ENCODE data around the gene TNKS1BP1.

The TNKS1BP1 gene

DNA sequence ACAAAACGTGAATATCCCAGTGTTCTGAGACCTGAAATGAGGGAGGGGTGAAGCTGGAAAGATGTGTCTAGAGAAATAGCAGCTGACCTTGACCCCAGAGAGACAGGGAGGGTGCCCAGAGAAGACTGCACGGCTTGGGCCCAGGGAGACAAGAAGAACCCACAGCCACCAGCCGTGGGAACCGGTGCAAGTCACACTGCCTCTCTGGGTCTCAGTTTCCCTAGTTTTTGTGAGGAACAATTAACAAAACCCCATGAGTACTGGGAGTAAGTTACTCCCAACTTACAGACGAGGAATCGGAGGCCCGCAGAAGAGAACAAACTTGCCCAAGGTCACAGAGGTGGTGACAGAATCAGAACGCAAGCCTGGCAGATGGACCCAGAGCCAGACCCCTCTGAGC, 19.2 kb downstream of the TNKS1BP1 start:
- DNase-seq: no peak
- TF ChIP-seq, protein P1, sequence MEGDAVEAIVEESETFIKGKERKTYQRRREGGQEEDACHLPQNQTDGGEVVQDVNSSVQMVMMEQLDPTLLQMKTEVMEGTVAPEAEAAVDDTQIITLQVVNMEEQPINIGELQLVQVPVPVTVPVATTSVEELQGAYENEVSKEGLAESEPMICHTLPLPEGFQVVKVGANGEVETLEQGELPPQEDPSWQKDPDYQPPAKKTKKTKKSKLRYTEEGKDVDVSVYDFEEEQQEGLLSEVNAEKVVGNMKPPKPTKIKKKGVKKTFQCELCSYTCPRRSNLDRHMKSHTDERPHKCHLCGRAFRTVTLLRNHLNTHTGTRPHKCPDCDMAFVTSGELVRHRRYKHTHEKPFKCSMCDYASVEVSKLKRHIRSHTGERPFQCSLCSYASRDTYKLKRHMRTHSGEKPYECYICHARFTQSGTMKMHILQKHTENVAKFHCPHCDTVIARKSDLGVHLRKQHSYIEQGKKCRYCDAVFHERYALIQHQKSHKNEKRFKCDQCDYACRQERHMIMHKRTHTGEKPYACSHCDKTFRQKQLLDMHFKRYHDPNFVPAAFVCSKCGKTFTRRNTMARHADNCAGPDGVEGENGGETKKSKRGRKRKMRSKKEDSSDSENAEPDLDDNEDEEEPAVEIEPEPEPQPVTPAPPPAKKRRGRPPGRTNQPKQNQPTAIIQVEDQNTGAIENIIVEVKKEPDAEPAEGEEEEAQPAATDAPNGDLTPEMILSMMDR (IDR thresholded peaks at IDR 0.05; ENCODE audit: low read depth, low read length, missing control alignments): no peak
- in situ Hi-C loops (cut with HindIII; ENCODE audit: low pct_ligation_motif_present, low sequenced_read_pairs): no loop called here
- peaks cover 66% of the 10 kb centered on the region for H3K36me3 ChIP-seq (replicated peaks)
- no peak overlapping the region for H3K4me3 ChIP-seq (ENCODE audit: low read depth, low read length)
- no peaks in the 10 kb centered on the region for H3K27me3 ChIP-seq (replicated peaks)
- H3K27ac ChIP-seq: no peak overlapping the region

DNA sequence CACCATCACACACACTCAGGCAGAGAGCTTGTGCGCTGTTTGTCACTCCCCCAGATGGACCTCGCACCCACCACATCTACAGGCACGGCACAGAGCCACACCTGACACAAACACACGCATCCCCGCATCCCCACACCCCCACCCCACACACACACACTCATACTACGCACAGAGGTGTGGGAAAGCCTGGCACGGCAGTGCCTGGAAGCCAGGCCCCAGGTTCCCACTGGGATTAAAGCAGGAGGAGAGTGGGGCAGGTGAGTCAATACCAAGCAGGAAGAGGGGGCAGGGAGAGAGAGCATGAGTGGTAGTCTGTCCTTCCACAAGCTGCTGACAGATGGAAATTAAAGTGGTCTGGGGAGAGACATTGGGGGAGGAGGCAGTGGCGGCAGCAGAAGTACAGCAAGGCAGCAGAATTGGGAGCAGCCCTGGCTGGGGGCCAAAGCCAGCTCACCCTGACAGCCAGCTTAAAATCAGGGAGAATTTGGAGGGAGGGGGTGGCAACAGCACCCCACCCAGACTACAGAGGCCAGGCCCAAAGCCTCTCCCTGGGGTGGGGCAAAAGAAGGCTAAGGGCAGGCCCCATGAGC, 20.7 kb downstream of the TNKS1BP1 start:
- Histone ChIP-seq H3K4me3 (ENCODE audit: low read depth, low read length) (no peak overlapping the region), H3K27ac (no peak overlapping the region), H3K36me3 (replicated peaks) (peaks cover 66% of the 10 kb centered on the region), H3K27me3 (replicated peaks) (no peaks in the 10 kb centered on the region)
- in situ Hi-C loops (cut with HindIII; ENCODE audit: low pct_ligation_motif_present, low sequenced_read_pairs): no loop called here
- TF ChIP-seq, protein P1 (IDR thresholded peaks at IDR 0.05; ENCODE audit: low read depth, low read length, missing control alignments): no peak
- no peak for DNase-seq

DNA sequence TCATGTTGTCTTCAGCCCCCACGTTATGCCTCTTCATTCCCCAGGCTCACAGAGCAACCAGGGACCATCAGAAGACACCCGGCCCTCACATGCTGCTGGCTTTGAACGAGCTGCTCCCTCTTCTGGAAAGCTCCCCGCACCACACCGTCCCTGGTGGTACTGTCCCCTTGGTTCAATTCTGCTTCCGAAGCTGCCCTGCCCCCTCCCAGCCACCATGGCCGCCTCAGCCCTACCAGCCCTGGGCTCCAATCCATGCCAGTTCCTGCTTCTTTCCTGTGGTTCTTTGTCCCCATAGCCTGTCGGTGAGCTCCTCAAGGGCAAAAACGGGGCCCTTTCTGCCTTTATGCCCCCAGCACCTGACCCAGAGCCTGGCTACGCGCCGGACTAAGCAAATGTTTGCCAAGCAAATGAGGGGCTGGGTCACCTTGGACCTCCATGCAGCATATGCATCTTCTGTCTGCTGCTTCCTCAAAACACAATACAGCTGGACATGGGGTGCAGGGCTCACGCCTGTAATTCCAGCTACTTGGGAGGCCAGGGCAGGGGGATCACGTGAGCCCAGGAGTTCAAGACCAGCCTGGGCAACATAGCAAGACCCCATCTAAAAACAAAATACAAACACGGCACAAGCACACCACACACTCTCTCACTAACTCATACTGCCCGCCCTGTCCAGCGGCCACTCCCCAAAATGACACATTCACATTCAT, 21.3 kb downstream of the TNKS1BP1 start:
- TF ChIP-seq, protein P1 (IDR thresholded peaks at IDR 0.05; ENCODE audit: low read depth, low read length, missing control alignments): peak; percentile 10
- no peak for DNase-seq
- Histone ChIP-seq H3K27me3 (replicated peaks) (no peaks in the 10 kb centered on the region), H3K4me3 (ENCODE audit: low read depth, low read length) (no peak overlapping the region), H3K27ac (no peak overlapping the region), H3K36me3 (replicated peaks) (peaks cover 69% of the 10 kb centered on the region)
- in situ Hi-C loops (cut with HindIII; ENCODE audit: low pct_ligation_motif_present, low sequenced_read_pairs): no loop called here

DNA sequence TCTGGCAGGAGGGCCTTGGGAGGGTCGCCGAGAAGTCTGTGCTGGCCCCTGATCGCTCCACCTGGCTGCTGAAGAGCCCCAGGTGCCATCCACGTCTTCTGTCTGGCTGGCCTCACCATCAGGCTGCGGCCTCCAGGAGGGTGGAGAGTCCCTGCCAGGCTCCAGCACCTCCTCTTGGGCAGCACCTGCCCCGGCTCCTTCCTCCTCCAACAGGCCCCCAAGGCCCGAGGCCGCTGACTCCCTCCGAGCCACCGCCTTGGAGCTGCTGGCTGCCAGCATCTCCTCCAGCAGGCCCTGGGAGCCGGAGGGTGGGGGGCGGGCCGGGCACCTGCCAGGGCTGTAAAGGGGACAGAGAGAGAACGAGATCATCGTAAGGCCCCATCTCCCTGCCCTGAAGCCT, 22.3 kb downstream of the TNKS1BP1 start:
- Histone ChIP-seq H3K4me3 (ENCODE audit: low read depth, low read length) (no peak overlapping the region), H3K27me3 (replicated peaks) (no peaks in the 10 kb centered on the region), H3K27ac (no peak overlapping the region), H3K36me3 (replicated peaks) (peaks cover 72% of the 10 kb centered on the region)
- TF ChIP-seq, protein P1 (IDR thresholded peaks at IDR 0.05; ENCODE audit: low read depth, low read length, missing control alignments): no peak
- DNase-seq: no peak
- in situ Hi-C loops (cut with HindIII; ENCODE audit: low pct_ligation_motif_present, low sequenced_read_pairs): no loop called here

DNA sequence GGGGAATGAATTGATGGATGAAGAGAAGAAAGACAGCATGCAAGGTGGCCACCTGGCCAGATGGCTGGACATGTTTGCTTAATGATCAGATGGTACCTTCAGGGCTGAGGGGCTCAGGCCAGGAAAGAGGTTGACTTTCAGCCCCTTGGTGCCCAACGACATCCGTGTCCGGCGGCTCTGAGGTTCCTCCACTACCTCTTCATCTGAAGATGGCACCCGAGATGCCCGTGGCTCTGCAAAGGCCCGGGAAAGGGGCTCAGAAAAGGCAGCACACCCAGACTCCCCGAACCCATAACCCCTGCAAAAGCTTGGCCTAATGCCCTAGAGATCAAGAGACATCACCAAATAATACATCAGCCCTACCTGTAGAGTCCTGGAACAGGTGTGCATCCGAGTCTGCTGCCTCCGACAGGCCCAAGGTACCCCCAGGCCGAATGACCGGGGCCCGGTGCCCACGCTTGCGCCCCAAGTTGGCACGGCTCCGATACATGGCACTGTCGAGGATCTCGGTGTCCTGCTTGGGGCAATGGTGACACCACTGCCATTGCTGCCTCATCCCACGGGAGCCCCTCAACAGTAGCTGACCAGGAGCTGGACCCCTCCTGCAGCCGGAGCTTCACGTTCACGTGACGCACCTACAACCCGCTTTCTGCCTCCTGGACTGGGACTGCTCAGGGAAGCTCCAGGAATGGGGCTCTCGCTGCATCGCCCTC, 22.9 kb downstream of the TNKS1BP1 start:
- TF ChIP-seq, protein P1 (IDR thresholded peaks at IDR 0.05; ENCODE audit: low read depth, low read length, missing control alignments): no peak
- in situ Hi-C loops (cut with HindIII; ENCODE audit: low pct_ligation_motif_present, low sequenced_read_pairs): no loop called here
- Histone ChIP-seq H3K27me3 (replicated peaks) (no peaks in the 10 kb centered on the region), H3K27ac (no peak overlapping the region), H3K36me3 (replicated peaks) (peaks cover 71% of the 10 kb centered on the region), H3K4me3 (ENCODE audit: low read depth, low read length) (no peak overlapping the region)
- no peak for DNase-seq

All from brain microvascular endothelial cell (primary cell).